Brain microvascular endothelial cell (primary cell): ENCODE data around the gene AFDN.

ENCODE experiments used
- DNase-seq: peaks from one replicate; pipeline ENCODE4 v3.0.0-alpha.2; 2020
- H3K27ac ChIP-seq: fragments of 250-450 bp; sonication (Bioruptor Pico); 2 replicates; pipeline ENCODE4 v1.5.1; 2020; ENCODE audit warnings: mild to moderate bottlenecking, moderate library complexity
- H3K27me3 ChIP-seq: fragments of 250-450 bp; sonication (Bioruptor Pico); replicated peaks from 2 replicates; pipeline ENCODE4 v1.5.1; 2020; ENCODE audit warnings: mild to moderate bottlenecking
- H3K36me3 ChIP-seq: fragments of 250-450 bp; sonication (Bioruptor Pico); replicated peaks from 2 replicates; pipeline ENCODE4 v1.5.1; 2020; ENCODE audit warnings: mild to moderate bottlenecking
- H3K4me3 ChIP-seq: 2 replicates; pipeline ENCODE4 v1.5.1; 2011; ENCODE audit warnings: low read depth, mild to moderate bottlenecking, control low read depth, low read length, moderate library complexity
- CTCF ChIP-seq: IDR thresholded peaks from 2 replicates; pipeline ENCODE4 v1.5.1; 2011; ENCODE audit warnings: low read depth, mild to moderate bottlenecking, moderate library complexity, low read length, control low read depth, inconsistent platforms; ENCODE audit errors: missing control alignments
- in situ Hi-C: cut with HindIII; loops from 2 replicates; pipeline ENCODE4 v1.10.0; 2017; ENCODE audit warnings: low sequenced_read_pairs, low pct_ligation_motif_present

AFDN gene

GRCh38 chr6:167968091-167968490 lies 141.4 kb downstream of the AFDN start:
- TF ChIP-seq CTCF, result peak; percentile 62
- Histone ChIP-seq H3K4me3 (no peak overlapping the region), H3K36me3 (peaks cover 10% of the 10 kb centered on the region), H3K27ac (no peak overlapping the region), H3K27me3 (no peaks in the 10 kb centered on the region)
- in situ Hi-C loops, result no loop called here
- DNase-seq, result no peak

- DNase-seq, result no peak
- no peak for TF ChIP-seq CTCF
- Histone ChIP-seq H3K36me3 (peaks cover 10% of the 10 kb centered on the region), H3K27ac (no peak overlapping the region), H3K4me3 (no peak overlapping the region), H3K27me3 (no peaks in the 10 kb centered on the region)
- in situ Hi-C loops, result no loop called here
Observed at GRCh38 chr6:167970230-167970629, 143.5 kb downstream of the AFDN start.

- DNase-seq, result no peak
Observed at GRCh38 chr6:167972193-167972592, 145.5 kb downstream of the AFDN start.

GRCh38 chr6:167973148-167973885 lies 146.6 kb downstream of the AFDN start:
- in situ Hi-C loops, result no loop called here
- TF ChIP-seq CTCF, result no peak
- no peak for DNase-seq
- no peak overlapping the region for H3K4me3 ChIP-seq
- no peak overlapping the region for H3K27ac ChIP-seq
- no peaks in the 10 kb centered on the region for H3K36me3 ChIP-seq
- H3K27me3 ChIP-seq, result no peaks in the 10 kb centered on the region

More at GRCh38 chr6:167972193-167972592, 145.5 kb downstream of the AFDN start:
- Histone ChIP-seq H3K27ac (no peak overlapping the region), H3K36me3 (no peaks in the 10 kb centered on the region), H3K27me3 (no peaks in the 10 kb centered on the region), H3K4me3 (no peak overlapping the region)
- TF ChIP-seq CTCF, result no peak
- in situ Hi-C loops, result no loop called here

GRCh38 chr6:167974640-167975344 lies 148.1 kb downstream of the AFDN start:
- H3K27me3 ChIP-seq, result no peaks in the 10 kb centered on the region
- DNase-seq, result peak; percentile 67
- no peaks in the 10 kb centered on the region for H3K36me3 ChIP-seq
- no peak overlapping the region for H3K4me3 ChIP-seq
- peak overlapping the region; percentile 44 for H3K27ac ChIP-seq
- in situ Hi-C loops, result no loop called here
- no peak for TF ChIP-seq CTCF
